Measurements from ENCODE around the gene PHACTR4. TPM values are rescaled to one million over a fixed set of nuclear protein-coding genes. Genes with fewer than 3 reads are reported as not detected.

The PHACTR4 gene
- total and polyA plus RNA-seq, 12 donors = 12.0 to 44.8 (median 23.0) TPM

GRCh38 chr1:28480308-28480707 is 110.8 kb downstream of the PHACTR4 start:
- no peaks in the 10 kb centered on the region for H3K27me3 ChIP-seq
- H3K36me3 ChIP-seq (replicated peaks in 1 of 2) = peaks cover 0 to 48% of the 10 kb centered on the region in 2 donors
- H3K9me3 ChIP-seq (replicated peaks in 1 of 3) = no peaks in the 10 kb centered on the region
- no peaks in the 10 kb centered on the region for H3K4me1 ChIP-seq (replicated peaks in 1 of 2)
- 92 to 96% (median 94%) methylated on average over 5 of the region's 5 CpGs for WGBS, 4 donors
- H3K27ac ChIP-seq = no peak overlapping the region
- H3K4me3 ChIP-seq = no peak overlapping the region
- no peak for TF ChIP-seq POLR2A (IDR thresholded peaks at IDR 0.05)
- TF ChIP-seq, protein P1, sequence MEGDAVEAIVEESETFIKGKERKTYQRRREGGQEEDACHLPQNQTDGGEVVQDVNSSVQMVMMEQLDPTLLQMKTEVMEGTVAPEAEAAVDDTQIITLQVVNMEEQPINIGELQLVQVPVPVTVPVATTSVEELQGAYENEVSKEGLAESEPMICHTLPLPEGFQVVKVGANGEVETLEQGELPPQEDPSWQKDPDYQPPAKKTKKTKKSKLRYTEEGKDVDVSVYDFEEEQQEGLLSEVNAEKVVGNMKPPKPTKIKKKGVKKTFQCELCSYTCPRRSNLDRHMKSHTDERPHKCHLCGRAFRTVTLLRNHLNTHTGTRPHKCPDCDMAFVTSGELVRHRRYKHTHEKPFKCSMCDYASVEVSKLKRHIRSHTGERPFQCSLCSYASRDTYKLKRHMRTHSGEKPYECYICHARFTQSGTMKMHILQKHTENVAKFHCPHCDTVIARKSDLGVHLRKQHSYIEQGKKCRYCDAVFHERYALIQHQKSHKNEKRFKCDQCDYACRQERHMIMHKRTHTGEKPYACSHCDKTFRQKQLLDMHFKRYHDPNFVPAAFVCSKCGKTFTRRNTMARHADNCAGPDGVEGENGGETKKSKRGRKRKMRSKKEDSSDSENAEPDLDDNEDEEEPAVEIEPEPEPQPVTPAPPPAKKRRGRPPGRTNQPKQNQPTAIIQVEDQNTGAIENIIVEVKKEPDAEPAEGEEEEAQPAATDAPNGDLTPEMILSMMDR (IDR thresholded peaks at IDR 0.05) = no peak
- intact Hi-C loops (cut with DNase I) = no loop called here
- no peak for DNase-seq

- DNase-seq = no peak
- TF ChIP-seq POLR2A (IDR thresholded peaks at IDR 0.05) = no peak
- TF ChIP-seq, protein P1 (IDR thresholded peaks at IDR 0.05) = no peak
- Histone ChIP-seq H3K27ac (no peak overlapping the region), H3K4me3 (no peak overlapping the region), H3K36me3 (replicated peaks in 1 of 2) (peaks cover 0 to 46% of the 10 kb centered on the region in 2 donors), H3K27me3 (no peaks in the 10 kb centered on the region), H3K4me1 (replicated peaks in 1 of 2) (no peaks in the 10 kb centered on the region), H3K9me3 (replicated peaks in 1 of 3) (no peaks in the 10 kb centered on the region)
- 60 to 97% (median 86%) methylated on average over 3 of the region's 3 CpGs for WGBS, 4 donors
- intact Hi-C loops (cut with DNase I) = no loop called here
Measured at GRCh38 chr1:28482138-28482537, 112.6 kb downstream of the PHACTR4 start.

DNA sequence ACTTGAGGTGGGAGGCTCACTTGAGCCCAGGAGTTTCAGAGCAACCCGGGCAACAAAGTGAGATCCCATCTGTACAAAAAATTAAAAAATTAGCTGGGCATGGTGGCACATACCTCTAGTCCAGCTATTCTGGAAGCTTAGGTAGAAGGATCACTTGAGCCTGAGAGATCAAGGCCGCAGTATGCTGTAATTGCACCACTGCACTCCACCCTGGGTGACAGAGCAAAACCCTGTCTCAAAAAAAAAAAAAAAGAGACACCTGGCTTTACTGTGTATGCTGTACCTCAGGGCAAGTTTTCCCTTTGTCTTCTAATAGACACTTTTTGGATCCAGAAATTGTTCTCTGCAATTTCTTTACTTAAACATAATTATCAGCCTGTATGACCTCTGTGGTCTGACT is 113.2 kb downstream of the PHACTR4 start:
- TF ChIP-seq, protein P1 (IDR thresholded peaks at IDR 0.05) = no peak
- no peak for TF ChIP-seq POLR2A (IDR thresholded peaks at IDR 0.05)
- no peak for DNase-seq
- H3K27ac ChIP-seq = no peak overlapping the region
- no peak overlapping the region for H3K4me3 ChIP-seq
- H3K36me3 ChIP-seq (replicated peaks in 1 of 2) = peaks cover 0 to 40% of the 10 kb centered on the region in 2 donors
- 91 to 93% (median 92%) methylated on average over 2 of the region's 2 CpGs for WGBS, 4 donors
- no peaks in the 10 kb centered on the region for H3K27me3 ChIP-seq
- intact Hi-C loops (cut with DNase I) = no loop called here
- H3K4me1 ChIP-seq (replicated peaks in 1 of 2) = no peaks in the 10 kb centered on the region
- no peaks in the 10 kb centered on the region for H3K9me3 ChIP-seq (replicated peaks in 1 of 3)

GRCh38 chr1:28494737-28495136 is 125.2 kb downstream of the PHACTR4 start:
- intact Hi-C loops (cut with DNase I) = no loop called here
- no peaks in the 10 kb centered on the region for H3K27me3 ChIP-seq
- no peak overlapping the region for H3K27ac ChIP-seq
- H3K4me1 ChIP-seq (replicated peaks in 1 of 2) = no peaks in the 10 kb centered on the region
- peaks cover 0 to 55% of the 10 kb centered on the region in 2 donors for H3K36me3 ChIP-seq (replicated peaks in 1 of 2)
- no peaks in the 10 kb centered on the region for H3K9me3 ChIP-seq (replicated peaks in 1 of 3)
- no peak for TF ChIP-seq POLR2A (IDR thresholded peaks at IDR 0.05)
- TF ChIP-seq, protein P1 (IDR thresholded peaks at IDR 0.05) = no peak
- 88 to 97% (median 96%) methylated on average over 1 of the region's 1 CpG for WGBS, 4 donors
- DNase-seq = no peak
- no peak overlapping the region for H3K4me3 ChIP-seq

Measured in adrenal gland (tissue), 12 donors.